HEK293 (cell line): Measurements from ENCODE around the gene CLCNKB.

Experiments
- CTCF ChIP-seq: fragments of 450-650 bp; formaldehyde crosslinking; IDR thresholded peaks from 2 replicates; pipeline ENCODE4 v1.5.1; 2016; ENCODE audit warnings: missing biosample characterization, missing genetic modification characterization
- KLF1 ChIP-seq: fragments of 450-650 bp; formaldehyde crosslinking; IDR thresholded peaks from 2 replicates; pipeline ENCODE4 v1.5.1; 2016; ENCODE audit warnings: missing biosample characterization, missing genetic modification characterization
- MEIS1 ChIP-seq: sonication (generic); formaldehyde crosslinking; IDR thresholded peaks from 2 replicates; pipeline ENCODE4 v1.8.1; 2022; ENCODE audit warnings: missing genetic modification reagents, mild to moderate bottlenecking, borderline replicate concordance
- ZNF423 ChIP-seq: fragments of 450-650 bp; formaldehyde crosslinking; IDR thresholded peaks from 2 replicates; pipeline ENCODE4 v1.5.1; 2016; ENCODE audit warnings: missing biosample characterization, missing genetic modification characterization
- ZNF704 ChIP-seq: fragments of 450-650 bp; formaldehyde crosslinking; IDR thresholded peaks from 2 replicates; pipeline ENCODE4 v1.5.1; 2016; ENCODE audit warnings: missing biosample characterization, missing genetic modification characterization
- ZNF777 ChIP-seq: fragments of 450-650 bp; formaldehyde crosslinking; IDR thresholded peaks from 2 replicates; pipeline ENCODE4 v1.5.1; 2017; ENCODE audit warnings: missing biosample characterization, missing genetic modification characterization, borderline replicate concordance
- ZNF837 ChIP-seq: fragments of 450-650 bp; formaldehyde crosslinking; IDR thresholded peaks from 2 replicates; pipeline ENCODE4 v1.5.1; 2016; ENCODE audit warnings: missing biosample characterization, missing genetic modification characterization

DNA sequence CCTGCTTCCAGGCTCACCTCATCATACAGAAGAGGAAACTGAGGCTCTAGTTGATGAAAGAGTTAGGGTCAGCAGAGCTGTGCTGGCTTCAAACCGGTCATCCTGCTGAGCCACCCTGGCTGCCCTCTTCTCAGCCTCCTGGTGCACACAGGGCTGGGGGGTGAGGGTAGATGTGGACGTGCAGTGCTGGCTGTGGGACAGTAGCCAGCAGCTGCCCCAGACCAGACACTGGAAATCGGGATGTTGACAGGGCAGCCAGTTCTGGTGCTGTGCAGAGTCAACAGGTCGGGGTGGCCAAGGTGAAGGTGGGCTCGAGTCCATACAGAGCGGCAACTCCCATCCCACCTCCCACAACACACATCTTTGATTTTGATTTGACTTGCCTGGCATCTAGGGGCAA is 23.3 kb upstream of the CLCNKB start:
- TF ChIP-seq CTCF (tag by site-specific recombination) (no peak), KLF1 (tag by site-specific recombination) (no peak), ZNF704 (tag by site-specific recombination) (no peak), ZNF777 (no peak), ZNF423 (tag by site-specific recombination) (no peak), MEIS1 (CRISPR knock-in tag) (no peak), ZNF837 (no peak)
